NT2/D1 (cell line): ENCODE data around the gene CAVIN2.

Experiments
- SUZ12 ChIP-seq: IDR thresholded peaks from 2 replicates; pipeline ENCODE4 v1.6.1; 2011; ENCODE audit not compliant: insufficient read length, insufficient read depth; ENCODE audit errors: extremely low read depth
- YY1 ChIP-seq: IDR thresholded peaks from 2 replicates; pipeline ENCODE4 v1.6.1; 2011; ENCODE audit not compliant: insufficient read length, insufficient read depth
- ZNF274 ChIP-seq: IDR thresholded peaks from 2 replicates; pipeline ENCODE4 v1.6.1; 2011; ENCODE audit warnings: mild to moderate bottlenecking, low read depth, low read length

GRCh38 chr2:191885098-191885497, 38.2 kb upstream of the CAVIN2 start:
- TF ChIP-seq ZNF274 (no peak), YY1 (no peak), SUZ12 (no peak)
